Endothelial cell of umbilical vein (primary cell): ENCODE data around the gene STC2. TPM values are rescaled to one million over a fixed set of nuclear protein-coding genes. Genes with fewer than 3 reads are reported as not detected.

ENCODE experiments used
- BruUV-seq: library from RNA; stranded (reverse); fragments of 400-500 nt; replicated peaks from 2 replicates; lab custom pipeline; 2021; lab: Mats Ljungman, UMichigan
- CTCF ChIA-PET: fragments of 300-600, 350-600 bp; sonication (Branson Sonifier 250); formaldehyde crosslinking; loops from one replicate; lab custom pipeline; 2021; ENCODE audit warnings: antibody characterized with exemption, inconsistent platforms; lab: Charles Lee
- POLR2A ChIA-PET: fragments of 300-600, 350-600 bp; sonication (Branson Sonifier 250); formaldehyde crosslinking; loops from one replicate; lab custom pipeline; 2021; ENCODE audit warnings: antibody characterized with exemption, inconsistent platforms; lab: Charles Lee
- DNase-seq: peaks from one replicate; pipeline ENCODE4 v3.0.0-alpha.2; 2011; ENCODE audit warnings: low read depth, low spot score
- FAIRE-seq: peaks from 2 replicates; lab custom pipeline; 2011; peaks lifted over from hg19 to GRCh38; lab: Jason Lieb, UNC
- H2AFZ ChIP-seq: 2 replicates; pipeline ENCODE4 v1.6.0; 2012; ENCODE audit warnings: low read depth, low read length, control low read depth, inconsistent platforms
- H3K27ac ChIP-seq: 2 replicates; pipeline ENCODE4 v1.5.1; 2011; ENCODE audit warnings: low read depth, mild to moderate bottlenecking, control low read depth, low read length, moderate library complexity; ENCODE audit not compliant: insufficient read depth
- H3K27me3 ChIP-seq, 2 experiments: 2 replicates each; pipeline versions ENCODE4 v1.6.0 to v1.6.1; 2011; ENCODE audit warnings: low read length in 2 of 2, mixed read lengths in 1 of 2; ENCODE audit not compliant: control insufficient read depth in 2 of 2, insufficient read depth in 2 of 2
- H3K36me3 ChIP-seq, 2 experiments: 2 replicates in 1 of 2; 3 replicates in 1 of 2; pipeline ENCODE4 v1.5.1; 2011; ENCODE audit warnings: low read length in 2 of 2, mild to moderate bottlenecking in 1 of 2, moderate library complexity in 1 of 2; ENCODE audit not compliant: control insufficient read depth in 2 of 2, insufficient read depth in 2 of 2; ENCODE audit errors: extremely low read depth in 1 of 2
- H3K4me1 ChIP-seq: 3 replicates; pipeline ENCODE4 v1.5.1; 2011; ENCODE audit warnings: mild to moderate bottlenecking, low read length; ENCODE audit not compliant: control insufficient read depth, insufficient read depth; ENCODE audit errors: extremely low read depth
- H3K4me2 ChIP-seq: 2 replicates; pipeline ENCODE4 v1.6.1; 2011; ENCODE audit warnings: low read length, control low read depth, mixed read lengths; ENCODE audit not compliant: insufficient read depth
- H3K4me3 ChIP-seq, 3 experiments: fragments of 200-600 bp in 1 of 3; sonication (generic), shearing (Covaris generic) in 1 of 3; replicated peaks in 1 of 3; 2 replicates each; pipeline ENCODE4 v1.5.1; 2011 to 2016; ENCODE audit warnings: control low read depth in 3 of 3, low read length in 3 of 3, mild to moderate bottlenecking in 2 of 3, inconsistent platforms in 1 of 3, low read depth in 1 of 3, moderate library complexity in 1 of 3; ENCODE audit not compliant: insufficient read depth in 1 of 3
- H3K79me2 ChIP-seq: 2 replicates; pipeline ENCODE4 v1.6.0; 2012; ENCODE audit warnings: low read length, inconsistent platforms; ENCODE audit not compliant: control insufficient read depth, insufficient read depth
- H3K9ac ChIP-seq: replicated peaks from 2 replicates; pipeline ENCODE3; 2011; ENCODE audit warnings: low read length, control low read depth; ENCODE audit not compliant: insufficient read depth; ENCODE audit errors: extremely low read depth
- H3K9me1 ChIP-seq: replicated peaks from 3 replicates; pipeline ENCODE4 v1.6.0; 2011; ENCODE audit warnings: mild to moderate bottlenecking, low read length; ENCODE audit not compliant: control insufficient read depth, insufficient read depth; ENCODE audit errors: extremely low read depth
- H3K9me3 ChIP-seq: replicated peaks from 2 replicates; pipeline ENCODE4 v1.5.1; 2012; ENCODE audit warnings: low read length, inconsistent platforms; ENCODE audit not compliant: control insufficient read depth, insufficient read depth
- H4K20me1 ChIP-seq: replicated peaks from 2 replicates; pipeline ENCODE3; 2011; ENCODE audit warnings: mild to moderate bottlenecking, low read length; ENCODE audit not compliant: control insufficient read depth, insufficient read depth; ENCODE audit errors: extremely low read depth
- CTCF ChIP-seq, 2 donors: IDR thresholded peaks; 1 replicate in 1 of 2; 2 replicates in 1 of 2; pipeline ENCODE4 v1.5.1; 2011; ENCODE audit warnings: low read length in 2 of 2, mild to moderate bottlenecking in 2 of 2, moderate library complexity in 2 of 2, control low read depth in 1 of 2, inconsistent platforms in 1 of 2, low read depth in 1 of 2; ENCODE audit not compliant: insufficient read depth in 1 of 2; ENCODE audit errors: extremely low read depth in 1 of 2
- EZH2 ChIP-seq: IDR thresholded peaks from 2 replicates; pipeline ENCODE4 v1.6.1; 2012; ENCODE audit warnings: borderline replicate concordance, low read depth, mild to moderate bottlenecking, moderate library complexity, low read length, inconsistent platforms; ENCODE audit not compliant: severe bottlenecking
- FOS ChIP-seq: IDR thresholded peaks from 2 replicates; pipeline ENCODE4 v1.6.1; 2011; ENCODE audit warnings: mild to moderate bottlenecking, low read length, moderate library complexity, borderline replicate concordance; ENCODE audit not compliant: insufficient read depth
- GATA2 ChIP-seq: IDR thresholded peaks from 2 replicates; pipeline ENCODE4 v1.7.0; 2011; ENCODE audit warnings: low read depth, mild to moderate bottlenecking, moderate library complexity, mixed read lengths, low read length; ENCODE audit not compliant: insufficient read length, insufficient read depth
- JUN ChIP-seq: IDR thresholded peaks from 2 replicates; pipeline ENCODE4 v1.6.1; 2011; ENCODE audit warnings: borderline replicate concordance, low read depth; ENCODE audit not compliant: insufficient read length, insufficient read depth
- MAX ChIP-seq: IDR thresholded peaks from 2 replicates; pipeline ENCODE4 v1.6.1; 2011; ENCODE audit not compliant: insufficient read depth, insufficient read length
- MYC ChIP-seq: IDR thresholded peaks from one replicate; pipeline ENCODE4 v1.6.1; 2011; ENCODE audit warnings: mild to moderate bottlenecking, low read depth, low read length
- POLR2A ChIP-seq: IDR thresholded peaks from 2 replicates; pipeline ENCODE4 v1.6.1; 2012; ENCODE audit warnings: low read depth, mild to moderate bottlenecking, control low read depth, low read length
- POLR2AphosphoS5 ChIP-seq: IDR thresholded peaks from 2 replicates; pipeline ENCODE4 v1.6.1; 2012; ENCODE audit warnings: low read depth, mild to moderate bottlenecking, control low read depth, low read length, moderate library complexity; ENCODE audit not compliant: insufficient read depth
- dilution Hi-C: fragments of 300-500 bp; cut with MboI; formaldehyde crosslinking; loops from one replicate; pipeline ENCODE4 v1.15.0; 2019; ENCODE audit warnings: low sequenced_read_pairs; ENCODE audit not compliant: extremely low pct_ligation_motif_present
- intact Hi-C: fragments of 100-400 bp; cut with micrococcal nuclease; formaldehyde crosslinking; loops from one replicate; pipeline ENCODE4 v1.10.0; 2022
- polyA plus RNA-seq, 4 experiments: library from polyadenylated mRNA; depleted of rRNA in 3 of 4; stranded (reverse) in 3 of 4; unstranded in 1 of 4; fragments of >200 nt; gene quantifications; 2 replicates each; pipeline versions ENCODE4 v1.2.1 to v1.2.3, GENCODE V29; 2011 to 2012; ENCODE audit warnings: missing spikeins in 1 of 4
- total RNA-seq: library from RNA; stranded (reverse); gene quantifications from 2 replicates; pipeline ENCODE4 v1.2.3, GENCODE V29; 2021

The STC2 gene
- total and polyA plus RNA-seq, 2 donors (not counting 3 experiments of a cell fraction or from before 2014, with no cell fraction given), result 19.0 to 26.9 TPM

GRCh38 chr5:173301695-173302545 lies 26.3 kb downstream of the STC2 start:
- no peak overlapping the region for H3K9ac ChIP-seq

More at GRCh38 chr5:173301695-173302545, 26.3 kb downstream of the STC2 start:
- dilution Hi-C loops, result no loop called here
- DNase-seq (no peak), FAIRE-seq (no peak)
- Histone ChIP-seq H3K4me2 (no peak overlapping the region), H2AFZ (peak overlapping the region; percentile 36), H3K79me2 (no peaks in the 10 kb centered on the region), H3K27ac (no peak overlapping the region), H3K27me3 (no peaks in the 10 kb centered on the region), H4K20me1 (no peaks in the 10 kb centered on the region), H3K9me3 (no peaks in the 10 kb centered on the region), H3K4me3 (no peak overlapping the region), H3K9me1 (no peaks in the 10 kb centered on the region), H3K4me1 (peaks cover 10% of the 10 kb centered on the region), H3K36me3 (no peaks in the 10 kb centered on the region)
- intact Hi-C loops, result no loop called here
- POLR2A ChIA-PET, result no interaction called here
- TF ChIP-seq EZH2, result no peak
- no peak for TF ChIP-seq FOS
- TF ChIP-seq MAX, result no peak
- TF ChIP-seq GATA2, result no peak
- no peak for TF ChIP-seq POLR2AphosphoS5
- TF ChIP-seq JUN, result no peak
- TF ChIP-seq CTCF (IDR thresholded peaks at IDR 0.05; ENCODE audit: extremely low read depth in 1 of 2, insufficient read depth in 1 of 2, low read depth in 1 of 2, low read length in 2 of 2), result no peak
- TF ChIP-seq MYC, result no peak
- TF ChIP-seq POLR2A, result no peak
- BruUV-seq, result no TSS peak
- CTCF ChIA-PET, result interaction anchor here (1.0 to 5.3 kb wide), 5 partner anchors 8 to 280 kb away, joined by 3 to 47 read pairs (median 4); no protein-coding TSS in a partner anchor
